MM.1S (cell line): ENCODE measurements around the gene CFD.

Experiments
- DNase-seq: peaks from one replicate; pipeline ENCODE4 v3.0.0-alpha.2; 2015
- H2AFZ ChIP-seq: fragments of 300-600 bp; sonication (generic); 2 replicates; pipeline ENCODE4 v1.6.0; 2016; ENCODE audit warnings: antibody characterized with exemption, low read length
- H3F3A ChIP-seq: fragments of 300-600 bp; sonication (generic); 2 replicates; pipeline ENCODE4 v1.6.1; 2016; ENCODE audit warnings: mild to moderate bottlenecking, antibody characterized with exemption, low read length, moderate library complexity, mixed read lengths; ENCODE audit not compliant: insufficient read depth
- H3K27ac ChIP-seq: fragments of 300-600 bp; sonication (generic); 2 replicates; pipeline ENCODE4 v1.5.1; 2016; ENCODE audit warnings: mild to moderate bottlenecking, low read length
- H3K27me3 ChIP-seq: fragments of 300-600 bp; sonication (generic); replicated peaks from 2 replicates; pipeline ENCODE4 v1.6.0; 2016; ENCODE audit warnings: low read length; ENCODE audit not compliant: insufficient read depth
- H3K36me3 ChIP-seq: fragments of 300-600 bp; sonication (generic); replicated peaks from 2 replicates; pipeline ENCODE4 v1.6.1; 2016; ENCODE audit warnings: mild to moderate bottlenecking, low read length, mixed read lengths; ENCODE audit not compliant: insufficient read depth
- H3K4me1 ChIP-seq: fragments of 300-600 bp; sonication (generic); 2 replicates; pipeline ENCODE4 v1.6.1; 2016; ENCODE audit warnings: low read length, mixed read lengths
- H3K4me2 ChIP-seq: fragments of 300-600 bp; sonication (generic); 2 replicates; pipeline ENCODE4 v1.6.0; 2016; ENCODE audit warnings: low read depth, low read length
- H3K4me3 ChIP-seq: fragments of 300-600 bp; sonication (generic); 2 replicates; pipeline ENCODE4 v1.5.1; 2016; ENCODE audit warnings: low read length, mixed read lengths
- H3K79me2 ChIP-seq: fragments of 300-600 bp; sonication (generic); 2 replicates; pipeline ENCODE4 v1.6.1; 2016; ENCODE audit warnings: mixed run types, low read length, mixed read lengths
- H3K9ac ChIP-seq: fragments of 300-600 bp; sonication (generic); 2 replicates; pipeline ENCODE4 v1.6.1; 2016; ENCODE audit warnings: low read length, mixed read lengths
- H3K9me2 ChIP-seq: fragments of 300-600 bp; sonication (generic); replicated peaks from 2 replicates; pipeline ENCODE4 v1.6.1; 2016; ENCODE audit warnings: mild to moderate bottlenecking, low read length, mixed read lengths; ENCODE audit not compliant: insufficient read depth
- H3K9me3 ChIP-seq: fragments of 300-600 bp; sonication (generic); replicated peaks from 2 replicates; pipeline ENCODE4 v1.6.1; 2016; ENCODE audit warnings: mild to moderate bottlenecking, low read length, mixed read lengths; ENCODE audit not compliant: insufficient read depth
- H4K20me1 ChIP-seq: fragments of 300-600 bp; sonication (generic); 2 replicates; pipeline ENCODE4 v1.6.1; 2016; ENCODE audit warnings: mild to moderate bottlenecking, low read length, moderate library complexity, mixed read lengths; ENCODE audit not compliant: insufficient read depth
- EZH2 ChIP-seq: fragments of 300-600 bp; sonication (generic); optimal IDR thresholded peaks from 2 replicates; pipeline ENCODE3; 2017; ENCODE audit warnings: low read depth, mild to moderate bottlenecking, antibody characterized with exemption, low read length, mixed read lengths
- EZH2phosphoT487 ChIP-seq: fragments of 300-600 bp; sonication (generic); IDR thresholded peaks from 2 replicates; pipeline ENCODE4 v1.6.1; 2018; ENCODE audit warnings: antibody characterized with exemption, low read length
- TF ChIP-seq, protein P1 (sequence below): fragments of 300-600 bp; sonication (generic); IDR thresholded peaks from 2 replicates; pipeline ENCODE4 v1.5.1; 2016; ENCODE audit warnings: antibody characterized with exemption, low read length, mixed read lengths

The CFD gene

GRCh38 chr19:821825-822503, 37.5 kb upstream of the CFD start, which contains the start of gene PLPPR3:
TSS of gene PLPPR3 (minus strand) at chr19:821955. CDS start at chr19:821559, 396 bp downstream.
- peaks cover 39% of the 10 kb centered on the region for H3K27me3 ChIP-seq
- H2AFZ ChIP-seq, result no peak within 1 kb of the TSS
- no peaks in the 10 kb centered on the region for H3F3A ChIP-seq
- no peaks in the 10 kb centered on the region for H3K4me1 ChIP-seq
- H3K4me2 ChIP-seq, result no peak within 1 kb of the TSS
- no peak within 1 kb of the TSS for H3K4me3 ChIP-seq
- H3K27ac ChIP-seq, result no peak within 1 kb of the TSS
- DNase-seq, result no peak
- H4K20me1 ChIP-seq, result no peaks in the 10 kb centered on the region
- H3K9me2 ChIP-seq, result no peaks in the 10 kb centered on the region
- no peaks in the 10 kb centered on the region for H3K9me3 ChIP-seq
- no peak within 1 kb of the TSS for H3K9ac ChIP-seq
- TF ChIP-seq, protein P1, sequence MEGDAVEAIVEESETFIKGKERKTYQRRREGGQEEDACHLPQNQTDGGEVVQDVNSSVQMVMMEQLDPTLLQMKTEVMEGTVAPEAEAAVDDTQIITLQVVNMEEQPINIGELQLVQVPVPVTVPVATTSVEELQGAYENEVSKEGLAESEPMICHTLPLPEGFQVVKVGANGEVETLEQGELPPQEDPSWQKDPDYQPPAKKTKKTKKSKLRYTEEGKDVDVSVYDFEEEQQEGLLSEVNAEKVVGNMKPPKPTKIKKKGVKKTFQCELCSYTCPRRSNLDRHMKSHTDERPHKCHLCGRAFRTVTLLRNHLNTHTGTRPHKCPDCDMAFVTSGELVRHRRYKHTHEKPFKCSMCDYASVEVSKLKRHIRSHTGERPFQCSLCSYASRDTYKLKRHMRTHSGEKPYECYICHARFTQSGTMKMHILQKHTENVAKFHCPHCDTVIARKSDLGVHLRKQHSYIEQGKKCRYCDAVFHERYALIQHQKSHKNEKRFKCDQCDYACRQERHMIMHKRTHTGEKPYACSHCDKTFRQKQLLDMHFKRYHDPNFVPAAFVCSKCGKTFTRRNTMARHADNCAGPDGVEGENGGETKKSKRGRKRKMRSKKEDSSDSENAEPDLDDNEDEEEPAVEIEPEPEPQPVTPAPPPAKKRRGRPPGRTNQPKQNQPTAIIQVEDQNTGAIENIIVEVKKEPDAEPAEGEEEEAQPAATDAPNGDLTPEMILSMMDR, result no peak
- TF ChIP-seq EZH2phosphoT487 (no peak), EZH2 (no peak)
- no peaks in the 10 kb centered on the region for H3K36me3 ChIP-seq
- H3K79me2 ChIP-seq, result no peaks in the 10 kb centered on the region

DNA sequence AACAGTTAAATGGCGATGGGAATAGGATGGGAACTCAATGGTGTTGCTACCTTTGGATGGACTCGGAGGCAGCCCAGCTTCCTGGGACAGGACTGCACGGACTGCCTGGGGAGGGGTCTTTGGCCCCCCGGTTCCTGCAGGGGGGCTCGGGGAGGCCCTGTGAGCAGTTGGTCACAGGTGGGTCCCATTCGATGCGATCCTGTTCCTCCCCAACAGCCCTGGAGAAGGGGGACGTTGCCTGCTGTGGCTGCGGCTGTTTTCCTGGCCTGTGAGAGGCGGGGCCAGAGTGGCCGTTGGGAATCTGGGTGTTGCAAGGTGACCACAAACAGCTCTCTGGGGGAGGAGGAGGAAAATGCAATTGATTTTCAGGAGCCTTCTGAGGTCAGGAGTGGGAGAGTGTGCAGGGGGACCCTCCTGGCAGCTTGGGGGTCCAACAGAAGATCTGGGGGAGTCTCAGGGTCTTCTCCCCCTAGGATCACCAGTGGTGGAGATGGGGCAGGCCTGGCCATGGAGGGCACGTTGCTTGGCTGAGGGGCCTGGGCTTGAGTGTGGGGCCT, 35.8 kb upstream of the CFD start:
- Histone ChIP-seq H3K9me3 (no peaks in the 10 kb centered on the region), H3K36me3 (no peaks in the 10 kb centered on the region), H3K4me2 (no peak overlapping the region), H4K20me1 (no peaks in the 10 kb centered on the region), H3K4me3 (no peak overlapping the region), H2AFZ (no peak overlapping the region), H3K9ac (no peak overlapping the region), H3K4me1 (no peaks in the 10 kb centered on the region), H3F3A (no peaks in the 10 kb centered on the region), H3K27me3 (peaks cover 51% of the 10 kb centered on the region), H3K27ac (no peak overlapping the region), H3K9me2 (no peaks in the 10 kb centered on the region), H3K79me2 (no peaks in the 10 kb centered on the region)
- no peak for TF ChIP-seq EZH2
- TF ChIP-seq EZH2phosphoT487, result no peak
- TF ChIP-seq, protein P1, result no peak
- DNase-seq, result no peak

GRCh38 chr19:824885-825284, 34.6 kb upstream of the CFD start:
- no peaks in the 10 kb centered on the region for H3K79me2 ChIP-seq
- H3K4me3 ChIP-seq, result no peak overlapping the region
- no peaks in the 10 kb centered on the region for H3K9me3 ChIP-seq
- H3F3A ChIP-seq, result no peaks in the 10 kb centered on the region
- H3K4me2 ChIP-seq, result no peak overlapping the region
- no peaks in the 10 kb centered on the region for H3K4me1 ChIP-seq
- peaks cover 61% of the 10 kb centered on the region for H3K27me3 ChIP-seq
- H3K27ac ChIP-seq, result no peak overlapping the region
- H3K9me2 ChIP-seq, result no peaks in the 10 kb centered on the region
- no peak overlapping the region for H2AFZ ChIP-seq
- TF ChIP-seq EZH2phosphoT487 (no peak), EZH2 (no peak)
- TF ChIP-seq, protein P1, result no peak
- H3K36me3 ChIP-seq, result no peaks in the 10 kb centered on the region
- H3K9ac ChIP-seq, result no peak overlapping the region
- DNase-seq, result no peak
- no peaks in the 10 kb centered on the region for H4K20me1 ChIP-seq
